IPS-18a (cell line): ENCODE measurements around the gene TRPC4.
"Not testable (repeated sequence)": the region's sequence is repeated elsewhere in the genome, so short reads cannot be mapped to it uniquely, and the experiment has no call there.

Source experiments
- H3K27ac ChIP-seq: one replicate; pipeline ENCODE4 v1.5.1; 2013; ENCODE audit warnings: low read length
- H3K27me3 ChIP-seq: one replicate; pipeline ENCODE4 v1.6.1; 2013; ENCODE audit warnings: mild to moderate bottlenecking, low read length; ENCODE audit not compliant: control insufficient read depth, insufficient read depth
- H3K36me3 ChIP-seq: one replicate; pipeline ENCODE4 v1.6.1; 2013; ENCODE audit warnings: low read depth, low read length; ENCODE audit not compliant: control insufficient read depth
- H3K4me1 ChIP-seq: one replicate; pipeline ENCODE4 v1.6.1; 2013; ENCODE audit warnings: low read depth, low read length; ENCODE audit not compliant: control insufficient read depth
- H3K4me3 ChIP-seq: one replicate; pipeline ENCODE4 v1.5.1; 2013; ENCODE audit warnings: low read length
- H3K9ac ChIP-seq: one replicate; pipeline ENCODE4 v1.6.1; 2013; ENCODE audit warnings: mild to moderate bottlenecking, low read length, moderate library complexity
- H3K9me3 ChIP-seq: one replicate; pipeline ENCODE4 v1.6.1; 2013; ENCODE audit warnings: low read depth, low read length; ENCODE audit not compliant: control insufficient read depth

TRPC4 gene

DNA sequence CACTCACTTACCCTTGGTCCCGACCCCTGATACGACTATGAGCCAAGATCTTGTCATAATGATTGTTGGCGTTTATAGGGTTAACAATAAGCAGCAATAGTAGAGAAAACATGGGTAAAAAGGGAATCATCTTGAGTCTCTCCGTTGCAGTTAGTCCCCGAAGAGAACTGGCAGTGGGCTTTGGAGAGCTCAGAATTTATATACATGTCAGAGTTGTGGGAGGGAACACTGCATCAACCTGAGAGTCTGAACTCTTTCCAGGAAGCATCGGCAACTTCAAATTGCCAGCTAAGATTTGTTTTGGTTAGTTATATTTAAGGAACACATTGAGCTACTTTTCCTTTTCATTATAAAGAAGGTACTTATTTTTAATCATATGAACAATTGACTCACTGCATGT, 271.0 kb downstream of the TRPC4 start, which contains the start of gene POSTN:
TSS of gene POSTN (minus strand) at position 172 of the 400 bp plus-strand sequence. CDS start at position 130, 42 bp downstream.
- H3K4me1 ChIP-seq: peaks cover 38% of the 10 kb centered on the region
- H3K27ac ChIP-seq: no peak within 1 kb of the TSS

GRCh38 chr13:37597477-37598025, 272.0 kb downstream of the TRPC4 start:
- H3K27me3 ChIP-seq: no peaks in the 10 kb centered on the region
- no peaks in the 10 kb centered on the region for H3K9me3 ChIP-seq
- no peak overlapping the region for H3K9ac ChIP-seq
- H3K36me3 ChIP-seq: no peaks in the 10 kb centered on the region
- peaks cover 38% of the 10 kb centered on the region for H3K4me1 ChIP-seq
- no peak overlapping the region for H3K4me3 ChIP-seq
- no peak overlapping the region for H3K27ac ChIP-seq

More for the DNA sequence above, 271.0 kb downstream of the TRPC4 start, which contains the start of gene POSTN:
- H3K4me3 ChIP-seq: no peak within 1 kb of the TSS
- H3K36me3 ChIP-seq: no peaks in the 10 kb centered on the region
- no peak within 1 kb of the TSS for H3K9ac ChIP-seq
- no peaks in the 10 kb centered on the region for H3K9me3 ChIP-seq
- H3K27me3 ChIP-seq: no peaks in the 10 kb centered on the region

DNA sequence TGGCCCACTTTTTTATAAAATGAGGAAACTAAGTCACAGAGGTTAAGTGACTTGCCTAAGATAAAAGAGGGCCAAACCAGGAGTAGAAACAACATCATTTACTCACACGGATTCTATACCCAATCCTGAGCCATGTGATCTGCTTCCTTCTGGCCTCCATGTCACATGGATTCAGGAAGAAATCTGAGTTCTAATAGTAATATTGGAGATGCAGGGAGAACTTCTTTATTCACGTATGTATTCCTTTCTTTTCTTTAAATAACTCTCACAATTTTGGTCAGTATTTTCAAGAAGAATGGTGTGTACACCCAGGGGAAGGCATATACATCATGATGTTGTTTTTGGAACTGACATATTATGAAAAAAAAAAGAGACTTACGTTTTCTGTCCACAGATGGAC, 272.8 kb downstream of the TRPC4 start:
- H3K4me3 ChIP-seq: no peak overlapping the region
- H3K9ac ChIP-seq: no peak overlapping the region
- no peaks in the 10 kb centered on the region for H3K9me3 ChIP-seq
- H3K36me3 ChIP-seq: no peaks in the 10 kb centered on the region
- no peaks in the 10 kb centered on the region for H3K27me3 ChIP-seq
- H3K4me1 ChIP-seq: peaks cover 35% of the 10 kb centered on the region
- H3K27ac ChIP-seq: no peak overlapping the region

DNA sequence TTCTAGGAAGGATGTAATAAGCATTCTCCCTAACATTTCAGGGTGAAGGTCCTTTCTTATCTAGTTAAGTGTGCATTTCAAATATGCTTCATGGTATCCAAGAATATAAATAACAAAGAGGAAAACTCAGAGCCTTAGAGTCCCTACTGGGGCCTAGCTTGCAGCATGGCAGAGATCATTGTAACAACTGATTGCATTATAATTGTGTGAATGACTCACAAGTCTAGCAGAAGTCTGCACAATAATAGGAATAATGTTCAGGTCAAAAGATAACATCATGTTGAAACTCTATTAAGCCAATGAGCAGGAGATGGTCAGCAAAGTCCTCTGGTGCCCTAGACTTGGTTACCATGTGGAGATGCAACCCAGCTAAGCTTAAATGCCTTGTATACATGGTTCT, 274.4 kb downstream of the TRPC4 start:
- H3K36me3 ChIP-seq: no peaks in the 10 kb centered on the region
- no peaks in the 10 kb centered on the region for H3K9me3 ChIP-seq
- H3K27me3 ChIP-seq: no peaks in the 10 kb centered on the region
- peaks cover 26% of the 10 kb centered on the region for H3K4me1 ChIP-seq
- H3K27ac ChIP-seq: no peak overlapping the region
- peak overlapping the region; percentile 20 for H3K4me3 ChIP-seq
- no peak overlapping the region for H3K9ac ChIP-seq

DNA sequence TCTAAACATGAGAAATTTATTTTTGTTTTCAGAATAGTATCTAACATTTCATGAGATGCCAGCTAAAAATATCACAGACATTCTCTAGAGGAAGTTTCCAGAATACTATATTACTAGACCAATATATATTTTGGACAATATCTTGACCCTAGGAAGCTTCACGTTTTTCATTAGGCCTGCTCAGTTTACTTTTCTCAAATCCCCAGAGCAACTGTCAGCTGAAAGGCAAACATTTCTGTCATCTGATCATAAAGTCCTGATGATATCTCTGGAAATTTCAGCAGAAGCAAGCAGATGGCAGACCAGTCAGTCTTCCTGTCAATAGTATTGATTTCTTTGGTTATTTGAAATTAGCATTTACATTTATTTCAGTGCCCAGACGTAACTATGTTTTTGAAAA, 275.0 kb downstream of the TRPC4 start:
- Histone ChIP-seq H3K4me3 (no peak overlapping the region), H3K27ac (no peak overlapping the region), H3K27me3 (no peaks in the 10 kb centered on the region), H3K36me3 (no peaks in the 10 kb centered on the region), H3K9ac (no peak overlapping the region), H3K9me3 (no peaks in the 10 kb centered on the region), H3K4me1 (peaks cover 26% of the 10 kb centered on the region)

DNA sequence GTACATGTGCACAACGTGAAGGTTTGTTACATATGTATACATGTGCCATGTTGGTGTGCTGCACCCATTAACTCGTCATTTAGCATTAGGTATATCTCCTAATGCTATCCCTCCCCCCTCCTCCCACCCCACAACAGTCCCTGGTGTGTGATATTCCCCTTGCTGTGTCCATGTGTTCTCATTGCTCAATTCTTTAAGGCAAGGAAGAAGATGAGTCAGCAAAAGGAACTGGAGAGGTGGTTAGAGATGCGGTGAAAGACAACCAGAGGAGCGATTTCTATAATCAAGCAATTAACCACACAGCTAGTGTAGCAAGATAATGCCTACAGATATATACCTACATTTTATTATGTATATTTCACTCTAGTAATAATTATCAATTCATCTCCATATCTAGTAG, 280.2 kb downstream of the TRPC4 start:
- not testable (repeated sequence) for H3K9ac ChIP-seq, H3K27ac ChIP-seq, H3K27me3 ChIP-seq, H3K4me3 ChIP-seq, H3K4me1 ChIP-seq, H3K36me3 ChIP-seq, H3K9me3 ChIP-seq

DNA sequence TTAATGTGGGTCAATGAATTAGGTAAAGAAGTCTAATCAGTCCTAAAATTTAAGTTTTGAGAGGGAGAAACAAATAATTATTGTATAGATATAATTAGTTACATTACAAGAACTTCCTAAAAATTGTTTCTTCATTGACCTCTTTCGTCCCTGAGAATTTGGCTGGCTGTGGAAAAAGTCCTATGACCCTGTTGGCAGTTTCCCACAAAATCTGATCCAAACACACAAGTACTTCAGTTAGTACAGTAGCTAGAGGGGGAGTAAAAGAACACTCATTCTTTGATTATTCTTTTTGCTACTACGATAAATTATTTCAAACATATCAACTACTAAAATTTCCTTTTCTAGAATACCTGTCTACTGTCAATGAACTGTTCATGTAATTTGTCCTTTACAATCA, 282.3 kb downstream of the TRPC4 start:
- no peaks in the 10 kb centered on the region for H3K4me1 ChIP-seq
- H3K27ac ChIP-seq: no peak overlapping the region
- H3K9me3 ChIP-seq: no peaks in the 10 kb centered on the region
- no peaks in the 10 kb centered on the region for H3K36me3 ChIP-seq
- H3K9ac ChIP-seq: no peak overlapping the region
- no peak overlapping the region for H3K4me3 ChIP-seq
- H3K27me3 ChIP-seq: no peaks in the 10 kb centered on the region
